ENCODE results near the gene OXNAD1. TPM values are rescaled to one million over a fixed set of nuclear protein-coding genes. Genes with fewer than 3 reads are reported as not detected.

OXNAD1 gene
- total RNA-seq, 1 experiment from 2014 or later: 23.7 TPM

DNA sequence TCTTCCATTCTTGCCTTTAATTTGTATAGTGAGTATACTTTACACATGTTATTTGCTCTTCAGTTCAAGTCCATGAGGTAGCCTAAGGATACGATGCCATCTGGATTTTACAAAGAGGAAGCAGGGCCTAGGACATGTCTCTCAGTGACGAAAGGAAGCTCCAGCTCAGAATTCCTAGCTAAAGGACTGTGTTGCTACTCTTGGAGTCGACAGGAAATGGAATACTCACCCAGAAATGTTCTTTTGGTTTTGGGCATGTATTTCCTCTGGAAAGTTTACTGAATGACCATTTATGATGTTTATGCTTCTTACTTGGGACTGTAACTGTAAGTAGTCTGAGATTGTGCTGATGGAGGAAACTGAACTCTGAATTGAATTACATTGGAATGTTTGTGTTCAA is 12.5 kb downstream of the OXNAD1 start:
- no peak overlapping the region for H3T11ph ChIP-seq (ENCODE audit: low read length)
- Mint-ChIP-seq H3K27me3 (ENCODE audit: low read depth) (no peaks in the 10 kb centered on the region), H3K9me3 (no peaks in the 10 kb centered on the region), H3K27ac (no peak overlapping the region), H3K4me3 (no peak overlapping the region), H3K4me1 (no peaks in the 10 kb centered on the region), H3K36me3 (ENCODE audit: insufficient read depth in 1 of 3, low read depth in 3 of 3) (peaks cover 3 to 25% (median 18%) of the 10 kb centered on the region in 3 experiments; a peak in 5 of 7 replicates)
- H3K4me2 ChIP-seq (ENCODE audit: insufficient read depth, insufficient read length, low read length): no peak overlapping the region
- H2BK12ac ChIP-seq (ENCODE audit: insufficient read length, low read depth, low read length): no peak overlapping the region
- H2BK20ac ChIP-seq (ENCODE audit: low read depth, low read length, poor library complexity, severe bottlenecking): no peak overlapping the region
- no peak overlapping the region for H3K14ac ChIP-seq (ENCODE audit: insufficient read depth, low read length)
- no peak for DNase-seq
- H4K91ac ChIP-seq (ENCODE audit: insufficient read length, low read depth, low read length): no peak overlapping the region
- H4K5ac ChIP-seq (ENCODE audit: insufficient read length, low read depth, low read length): no peak overlapping the region
- no peaks in the 10 kb centered on the region for H3K79me1 ChIP-seq (ENCODE audit: insufficient read depth, low read depth, low read length, poor library complexity, severe bottlenecking)
- H2BK120ac ChIP-seq (ENCODE audit: low read depth, low read length, poor library complexity, severe bottlenecking): no peak overlapping the region
- H3K23me2 ChIP-seq (ENCODE audit: insufficient read length, low read depth, low read length, poor library complexity, severe bottlenecking): no peaks in the 10 kb centered on the region
- H3K27ac ChIP-seq (ENCODE audit: insufficient read length, low read depth, low read length): no peak overlapping the region
- no peak overlapping the region for H2BK5ac ChIP-seq (ENCODE audit: insufficient read length, low read length)
- no CpG with 5 or more reads among the region's 3 CpGs for WGBS (ENCODE audit: extremely low coverage, insufficient read length, low lambda C conversion rate)
- no peak overlapping the region for H3K56ac ChIP-seq (ENCODE audit: insufficient read length, low read depth, low read length)
- H3K27me3 ChIP-seq (ENCODE audit: insufficient read depth, low read length): no peaks in the 10 kb centered on the region
- no peak overlapping the region for H3K23ac ChIP-seq (ENCODE audit: insufficient read length, low read depth, low read length)
- no peak overlapping the region for H3K18ac ChIP-seq (ENCODE audit: insufficient read length, low read depth, low read length)
- H2AFZ ChIP-seq (ENCODE audit: low read length): no peak overlapping the region
- no peaks in the 10 kb centered on the region for H3K79me2 ChIP-seq (ENCODE audit: insufficient read depth, low read length)
- H3K9me3 ChIP-seq (ENCODE audit: control insufficient read depth, low read depth, low read length): no peaks in the 10 kb centered on the region
- H2BK15ac ChIP-seq (ENCODE audit: low read depth, low read length): no peak overlapping the region
- H3K4ac ChIP-seq (ENCODE audit: low read depth, low read length): no peak overlapping the region
- H4K8ac ChIP-seq (replicated peaks; ENCODE audit: insufficient read length, low read depth, low read length): no peak overlapping the region
- no peaks in the 10 kb centered on the region for H3K4me1 ChIP-seq (ENCODE audit: insufficient read depth, low read length)
- H3K9ac ChIP-seq (ENCODE audit: extremely low read depth, insufficient read length, low read length): no peak overlapping the region
- no peak for TF ChIP-seq CTCF (conservative IDR thresholded peaks at IDR 0.05)
- H2AK5ac ChIP-seq (ENCODE audit: insufficient read length, low read length): no peak overlapping the region
- no peaks in the 10 kb centered on the region for H4K20me1 ChIP-seq (ENCODE audit: control insufficient read depth, insufficient read depth, insufficient read length)
